IMR-90 (cell line): ENCODE data around the gene LTF. TPM values are rescaled to one million over a fixed set of nuclear protein-coding genes. Genes with fewer than 3 reads are reported as not detected.

Source experiments
- ATAC-seq: fragments of 200-7000 bp; cut with Tn5 transposase; 2 replicates; pipeline ENCODE4 v1.9.1; 2020; ENCODE audit warnings: low read depth, mild to moderate bottlenecking, moderate library complexity
- BruUV-seq: library from RNA; stranded (reverse); fragments of 400-500 nt; replicated peaks from 2 replicates; lab custom pipeline; 2021; lab: Mats Ljungman, UMichigan
- CTCF ChIA-PET: fragments of 300-600 bp; formaldehyde crosslinking; extraction: SDS; loops from one replicate; lab custom pipeline; 2021; ENCODE audit warnings: antibody characterized with exemption; lab: Yijun Ruan, JAX
- POLR2A ChIA-PET: fragments of 300-600 bp; sonication (Branson Sonifier 250); formaldehyde crosslinking; loops from one replicate; lab custom pipeline; 2022; ENCODE audit warnings: antibody characterized with exemption; ENCODE audit not compliant: unreplicated experiment; lab: Charles Lee
- DNase-seq: peaks from one replicate; pipeline ENCODE4 v3.0.0; 2013
- H2AFZ ChIP-seq: replicated peaks from 2 replicates; pipeline ENCODE3; 2013; ENCODE audit warnings: low read length, mild to moderate bottlenecking; ENCODE audit not compliant: poor library complexity
- H2AK5ac ChIP-seq: 2 replicates; pipeline ENCODE4 v1.6.1; 2013; ENCODE audit warnings: low read depth, low read length, inconsistent platforms
- H2AK9ac ChIP-seq: replicated peaks from 2 replicates; pipeline ENCODE3; 2013; ENCODE audit warnings: mild to moderate bottlenecking, low read depth, low read length, moderate library complexity; ENCODE audit not compliant: poor library complexity
- H2BK120ac ChIP-seq: 2 replicates; pipeline ENCODE4 v1.6.1; 2013; ENCODE audit warnings: low read depth, low read length, inconsistent platforms
- H2BK15ac ChIP-seq: 3 replicates; pipeline ENCODE4 v1.6.1; 2013; ENCODE audit warnings: low read depth, low read length, inconsistent platforms
- H2BK20ac ChIP-seq: 2 replicates; pipeline ENCODE4 v1.6.1; 2013; ENCODE audit warnings: low read depth, mild to moderate bottlenecking, inconsistent platforms, low read length, moderate library complexity
- H2BK5ac ChIP-seq: 2 replicates; pipeline ENCODE4 v1.6.1; 2013; ENCODE audit warnings: mild to moderate bottlenecking, low read depth, low read length, inconsistent platforms; ENCODE audit not compliant: poor library complexity, severe bottlenecking
- H3K14ac ChIP-seq: replicated peaks from 2 replicates; pipeline ENCODE4 v1.6.1; 2013; ENCODE audit warnings: low read depth, low read length, inconsistent platforms
- H3K18ac ChIP-seq: 2 replicates; pipeline ENCODE4 v1.6.1; 2013; ENCODE audit warnings: low read depth, low read length, control low read depth
- H3K23ac ChIP-seq: 2 replicates; pipeline ENCODE4 v1.6.1; 2013; ENCODE audit warnings: low read depth, low read length, inconsistent platforms
- H3K27ac ChIP-seq: 2 replicates; pipeline ENCODE4 v1.5.1; 2013; ENCODE audit warnings: mild to moderate bottlenecking, control low read depth, low read length; ENCODE audit not compliant: insufficient read depth
- H3K27me3 ChIP-seq: 2 replicates; pipeline ENCODE4 v1.6.1; 2013; ENCODE audit warnings: low read length; ENCODE audit not compliant: control insufficient read depth, insufficient read depth
- H3K36me3 ChIP-seq: 2 replicates; pipeline ENCODE4 v1.6.1; 2013; ENCODE audit warnings: low read length, mixed read lengths; ENCODE audit not compliant: control insufficient read depth, insufficient read depth
- H3K4ac ChIP-seq: 2 replicates; pipeline ENCODE4 v1.6.1; 2013; ENCODE audit warnings: low read depth, low read length, inconsistent platforms
- H3K4me1 ChIP-seq: 2 replicates; pipeline ENCODE4 v1.6.1; 2013; ENCODE audit warnings: low read length, mixed read lengths; ENCODE audit not compliant: control insufficient read depth, insufficient read depth
- H3K4me2 ChIP-seq: 2 replicates; pipeline ENCODE4 v1.6.1; 2013; ENCODE audit warnings: low read depth, mild to moderate bottlenecking, control low read depth, low read length, moderate library complexity
- H3K4me3 ChIP-seq: 2 replicates; pipeline ENCODE4 v1.5.1; 2013; ENCODE audit warnings: low read depth, mild to moderate bottlenecking, control low read depth, low read length, moderate library complexity; ENCODE audit not compliant: insufficient read depth
- H3K56ac ChIP-seq: 2 replicates; pipeline ENCODE4 v1.6.1; 2013; ENCODE audit warnings: low read length, inconsistent platforms; ENCODE audit not compliant: insufficient read depth; ENCODE audit errors: extremely low read depth
- H3K79me1 ChIP-seq, 2 experiments: 2 replicates each; pipeline ENCODE4 v1.6.1; 2013; ENCODE audit warnings: low read length in 2 of 2, inconsistent platforms in 1 of 2, low read depth in 1 of 2
- H3K9ac ChIP-seq: 2 replicates; pipeline ENCODE4 v1.6.1; 2013; ENCODE audit warnings: low read depth, low read length, control low read depth
- H3K9me1 ChIP-seq: 2 replicates; pipeline ENCODE4 v1.6.1; 2013; ENCODE audit warnings: low read length, inconsistent platforms; ENCODE audit not compliant: insufficient read depth
- H3K9me3 ChIP-seq: 2 replicates; pipeline ENCODE4 v1.6.1; 2013; ENCODE audit warnings: low read length; ENCODE audit not compliant: control insufficient read depth, insufficient read depth
- H4K20me1 ChIP-seq: 2 replicates; pipeline ENCODE4 v1.6.1; 2013; ENCODE audit warnings: low read length, inconsistent platforms; ENCODE audit not compliant: insufficient read depth
- H4K5ac ChIP-seq: 2 replicates; pipeline ENCODE4 v1.6.1; 2013; ENCODE audit warnings: mild to moderate bottlenecking, low read depth, low read length, control low read depth
- H4K8ac ChIP-seq, 2 experiments: 2 replicates each; pipeline ENCODE4 v1.6.1; 2013; ENCODE audit warnings: low read depth in 2 of 2, low read length in 2 of 2, control low read depth in 1 of 2, inconsistent platforms in 1 of 2
- H4K91ac ChIP-seq: 2 replicates; pipeline ENCODE4 v1.6.1; 2013; ENCODE audit warnings: low read depth, low read length, inconsistent platforms; ENCODE audit not compliant: insufficient read depth
- BHLHE40 ChIP-seq: fragments of 150-350 bp; IDR thresholded peaks from 2 replicates; pipeline ENCODE4 v1.6.1; 2016; ENCODE audit warnings: mild to moderate bottlenecking, low read depth, low read length
- CEBPB ChIP-seq: IDR thresholded peaks from 2 replicates; pipeline ENCODE4 v1.6.1; 2012; ENCODE audit warnings: low read depth, low read length, improper control_type of control experiment
- CHD1 ChIP-seq: IDR thresholded peaks from 2 replicates; pipeline ENCODE4 v1.6.1; 2012; ENCODE audit warnings: low read depth, low read length, improper control_type of control experiment
- CTCF ChIP-seq: conservative IDR thresholded peaks from 2 replicates; pipeline ENCODE4 v1.5.1; 2012; ENCODE audit warnings: mild to moderate bottlenecking, low read depth, low read length, improper control_type of control experiment
- MAFK ChIP-seq: IDR thresholded peaks from 2 replicates; pipeline ENCODE4 v1.6.1; 2012; ENCODE audit warnings: low read depth, low read length, improper control_type of control experiment
- MAZ ChIP-seq: IDR thresholded peaks from 2 replicates; pipeline ENCODE4 v1.6.1; 2012; ENCODE audit warnings: low read depth, mild to moderate bottlenecking, low read length, improper control_type of control experiment, moderate library complexity, borderline replicate concordance
- MXI1 ChIP-seq: IDR thresholded peaks from 2 replicates; pipeline ENCODE4 v1.6.1; 2012; ENCODE audit warnings: low read depth, mild to moderate bottlenecking, low read length, moderate library complexity, borderline replicate concordance
- NFE2L2 ChIP-seq: fragments of 150-350 bp; IDR thresholded peaks from 2 replicates; pipeline ENCODE4 v1.6.1; 2016; ENCODE audit warnings: low read depth, mild to moderate bottlenecking, low read length
- POLR2A ChIP-seq: IDR thresholded peaks from 2 replicates; pipeline ENCODE4 v1.6.1; 2012; ENCODE audit warnings: mild to moderate bottlenecking, low read depth, low read length
- RAD21 ChIP-seq: IDR thresholded peaks from 2 replicates; pipeline ENCODE4 v1.6.1; 2012; ENCODE audit warnings: low read length, improper control_type of control experiment
- RFX5 ChIP-seq: IDR thresholded peaks from 2 replicates; pipeline ENCODE4 v1.8.0; 2012; ENCODE audit warnings: low read depth, mild to moderate bottlenecking, low read length, moderate library complexity
- SMC3 ChIP-seq: fragments of 150-350 bp; IDR thresholded peaks from 2 replicates; pipeline ENCODE4 v1.6.1; 2016; ENCODE audit warnings: low read depth, mild to moderate bottlenecking, antibody characterized with exemption, low read length, moderate library complexity
- USF2 ChIP-seq: fragments of 150-350 bp; IDR thresholded peaks from 2 replicates; pipeline ENCODE4 v1.6.1; 2017; ENCODE audit warnings: mild to moderate bottlenecking, antibody characterized with exemption, low read length, low read depth
- WGBS, 2 experiments: methylation state at CpG; one replicate each; pipeline versions ENCODE4 v1.1.5 to v1.1.7; 2013; ENCODE audit warnings: missing lambda C conversion rate in 2 of 2; ENCODE audit not compliant: insufficient read length in 1 of 2; ENCODE audit errors: extremely low coverage in 2 of 2; 5-methylcytosine and 5-hydroxymethylcytosine counted together
- dilution Hi-C: fragments of 300-500 bp; cut with HindIII; formaldehyde crosslinking; loops from one replicate; pipeline ENCODE4 v1.14.3; 2018; ENCODE audit warnings: low sequenced_read_pairs; ENCODE audit not compliant: unreplicated experiment
- in situ Hi-C: fragments of 300-500 bp; cut with MboI; formaldehyde crosslinking; loops from 3 replicates; pipeline ENCODE4 v1.14.3; 2019; ENCODE audit warnings: low sequenced_read_pairs, inconsistent platforms, mixed read lengths
- intact Hi-C: fragments of 100-400 bp; cut with micrococcal nuclease; formaldehyde crosslinking; loops from 2 replicates; pipeline ENCODE4 v1.10.0; 2022
- polyA plus RNA-seq, 3 experiments: library from polyadenylated mRNA; depleted of rRNA; stranded (reverse); fragments of >200 nt; gene quantifications; 2 replicates each; pipeline ENCODE4 v1.2.3, GENCODE V29; 2012; ENCODE audit warnings: low replicate concordance in 1 of 3
- total RNA-seq: library from RNA; depleted of rRNA; stranded (reverse); fragments of >200 nt; gene quantifications from 2 replicates; pipeline ENCODE4 v1.2.3, GENCODE V29; 2012

LTF gene
- total and polyA plus RNA-seq, 2 of the 4 experiments (the other 2 are of a cell fraction) = not detected

DNA sequence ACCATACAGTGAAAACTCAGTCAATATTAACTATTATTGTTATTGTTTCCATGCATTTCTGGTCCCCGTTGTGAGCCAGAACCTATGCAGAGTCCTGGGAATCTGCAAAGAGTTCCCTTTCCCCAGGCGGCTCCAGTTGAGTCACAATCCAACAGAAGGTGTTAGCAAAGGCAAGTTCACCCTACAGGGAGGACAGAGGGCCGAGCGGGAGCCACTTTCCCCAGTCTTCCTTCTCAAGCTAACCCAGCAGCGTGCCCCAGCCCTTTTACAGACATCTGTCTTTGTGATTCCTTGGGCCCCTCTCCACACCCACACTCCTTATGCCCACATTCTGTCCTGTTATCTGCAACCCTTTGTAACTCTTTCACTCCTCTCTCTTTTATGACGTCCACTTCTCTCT lies 13.1 kb upstream of the LTF start:
- ChIA-PET CTCF (no interaction called here), POLR2A (no interaction called here)
- intact Hi-C loops = no loop called here
- Histone ChIP-seq H2BK20ac (no peak overlapping the region), H2AFZ (no peak overlapping the region), H2BK5ac (no peak overlapping the region), H3K23ac (no peak overlapping the region), H3K9ac (no peak overlapping the region), H3K79me1 (no peaks in the 10 kb centered on the region), H3K4me3 (no peak overlapping the region), H2BK120ac (no peak overlapping the region), H3K56ac (no peak overlapping the region), H4K91ac (no peak overlapping the region), H3K27ac (no peak overlapping the region), H4K5ac (no peak overlapping the region), H4K8ac (no peak overlapping the region), H3K27me3 (peaks cover 23% of the 10 kb centered on the region), H2BK15ac (no peak overlapping the region), H3K18ac (no peak overlapping the region), H3K9me3 (peaks cover 12% of the 10 kb centered on the region), H4K20me1 (no peaks in the 10 kb centered on the region), H2AK5ac (no peak overlapping the region), H3K14ac (no peak overlapping the region), H3K9me1 (peaks cover 10% of the 10 kb centered on the region), H3K4me2 (no peak overlapping the region), H3K4me1 (peaks cover 1% of the 10 kb centered on the region; the same call in 1 of the 2 replicates), H3K4ac (no peak overlapping the region), H3K36me3 (no peaks in the 10 kb centered on the region), H2AK9ac (no peak overlapping the region)
- dilution Hi-C loops = no loop called here
- 80% methylated on average over 6 of the region's 6 CpGs; no CpG with 5 or more reads in 1 of the 2 experiments for WGBS, 2 experiments
- ATAC-seq = no peak
- DNase-seq = no peak
- no TSS peak for BruUV-seq
- in situ Hi-C loops = loop anchor here (25.0 kb wide), 1 partner anchor 410 kb away; the partner anchor contains the start of gene PTH1R
- no peak for TF ChIP-seq MAFK
- TF ChIP-seq RAD21 = no peak
- TF ChIP-seq POLR2A = no peak
- TF ChIP-seq CEBPB = no peak
- TF ChIP-seq CHD1 = no peak
- TF ChIP-seq RFX5 = no peak
- TF ChIP-seq BHLHE40 = no peak
- TF ChIP-seq USF2 = no peak
- TF ChIP-seq NFE2L2 = no peak
- TF ChIP-seq MAZ = no peak
- no peak for TF ChIP-seq SMC3
- TF ChIP-seq MXI1 = no peak
- no peak for TF ChIP-seq CTCF
